GM18861 (cell line): ENCODE results near the gene DENND5A.
"Not testable (repeated sequence)": the region's sequence is repeated elsewhere in the genome, so short reads cannot be mapped to it uniquely, and the experiment has no call there.

Experiments used
- ATAC-seq: cut with Tn5 transposase; IDR thresholded peaks from one replicate; pipeline ENCODE4 v1.9.1; 2021; ENCODE audit not compliant: unreplicated experiment

Gene DENND5A

DNA sequence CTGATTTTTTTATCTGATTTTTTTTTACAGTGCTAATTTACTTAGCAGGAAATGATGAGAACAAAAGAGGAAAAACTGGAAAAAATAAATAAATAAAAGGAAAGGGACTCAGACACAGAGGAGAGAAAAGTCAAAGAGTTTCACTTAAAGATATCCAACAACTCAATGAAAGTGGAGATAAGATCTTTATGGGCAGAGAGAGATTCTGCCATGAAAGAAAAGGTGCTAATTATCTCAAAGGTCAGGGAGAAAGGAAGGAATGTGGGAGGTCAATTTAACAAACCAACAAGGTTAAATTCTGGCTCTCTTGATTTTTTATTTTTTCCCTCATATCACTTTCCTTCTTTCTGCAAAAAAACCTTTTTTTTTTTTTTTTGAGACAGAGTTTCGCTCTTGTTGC, 86.0 kb downstream of the DENND5A start:
- ATAC-seq = no peak

DNA sequence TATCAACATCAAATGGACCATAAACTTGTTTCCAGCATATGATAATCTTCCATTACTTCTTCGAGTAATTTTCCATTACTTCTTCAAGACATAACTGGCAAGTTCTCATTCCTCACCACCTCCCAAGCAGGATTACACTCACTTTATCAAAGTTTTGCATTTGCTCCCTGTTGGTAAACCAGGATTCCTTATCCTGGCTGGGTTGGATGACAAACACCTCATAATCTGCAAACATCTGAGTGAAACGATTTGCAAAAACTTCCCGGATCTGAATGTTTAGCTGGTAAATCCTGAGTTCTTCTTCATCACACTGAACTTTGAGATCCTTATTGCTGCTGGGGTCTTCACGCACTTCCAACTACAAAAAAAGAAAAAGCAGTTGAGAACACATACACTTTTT, 86.4 kb downstream of the DENND5A start:
- ATAC-seq = no peak

DNA sequence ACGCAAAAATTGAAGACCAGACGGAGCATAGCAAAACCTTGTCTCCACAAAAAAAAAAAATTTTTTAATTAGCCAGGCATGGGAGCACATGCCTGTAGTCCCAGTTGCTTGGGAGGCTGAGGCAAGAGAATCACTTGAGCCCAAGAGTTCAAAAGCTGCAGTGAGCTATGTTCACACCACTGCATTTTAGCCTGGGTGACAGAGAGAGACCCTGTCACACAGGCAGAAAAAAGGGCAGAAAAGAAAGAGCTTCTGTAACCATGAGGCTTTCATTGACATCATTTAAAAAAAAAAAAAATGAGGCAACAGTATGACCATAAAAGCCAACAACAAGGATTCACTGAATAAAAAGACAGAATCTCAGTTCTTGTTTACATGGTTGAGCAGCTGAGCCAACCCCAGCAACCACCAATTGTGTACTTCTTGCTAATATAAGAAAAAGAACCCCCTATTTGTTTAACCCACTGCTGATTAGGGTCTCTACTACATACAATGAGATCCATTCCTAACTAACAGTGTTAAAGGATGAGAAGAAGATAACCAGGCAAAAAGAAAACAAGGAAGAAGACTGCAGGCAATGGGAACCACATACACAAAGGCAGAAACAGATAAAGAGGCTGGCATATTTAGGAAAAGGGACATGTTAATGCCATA, 87.6 kb downstream of the DENND5A start:
- ATAC-seq = no peak

DNA sequence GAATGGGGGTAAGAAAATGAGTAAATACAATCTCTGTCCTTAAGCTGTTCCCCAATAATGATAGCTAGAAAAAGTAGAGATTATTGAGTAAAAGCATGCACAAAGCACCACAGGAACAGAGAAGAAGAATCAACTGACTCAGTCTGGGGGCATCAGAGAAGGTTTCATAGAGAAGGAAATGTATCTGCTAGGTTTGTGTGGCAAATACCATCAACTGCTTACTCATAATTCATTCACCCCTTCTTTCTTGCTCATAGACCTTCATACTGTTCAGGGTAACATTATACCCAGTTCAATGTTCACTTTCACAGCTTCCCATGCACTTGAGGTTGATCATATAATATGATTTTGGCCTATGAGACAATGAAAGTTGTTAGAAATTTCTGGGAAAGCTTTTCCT, 88.6 kb downstream of the DENND5A start:
- no peak for ATAC-seq

DNA sequence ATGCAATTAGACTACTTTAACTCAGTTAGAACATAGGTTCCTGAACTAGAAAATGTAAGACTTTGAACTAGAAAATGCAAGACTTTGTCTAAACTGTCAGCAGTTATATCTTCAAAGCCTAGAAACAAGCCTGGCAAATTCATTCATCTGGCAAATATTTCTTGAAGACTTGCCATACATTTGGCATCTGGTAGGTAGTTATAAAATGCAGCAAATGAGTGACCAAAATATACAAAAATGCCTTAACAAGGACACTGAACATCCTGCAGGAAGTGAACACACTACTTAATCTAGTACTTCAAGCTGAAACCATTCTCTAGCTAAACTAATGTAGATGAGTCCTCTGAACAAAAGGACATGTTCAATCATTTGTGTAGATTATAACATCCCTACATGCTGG, 89.0 kb downstream of the DENND5A start:
- ATAC-seq = no peak

DNA sequence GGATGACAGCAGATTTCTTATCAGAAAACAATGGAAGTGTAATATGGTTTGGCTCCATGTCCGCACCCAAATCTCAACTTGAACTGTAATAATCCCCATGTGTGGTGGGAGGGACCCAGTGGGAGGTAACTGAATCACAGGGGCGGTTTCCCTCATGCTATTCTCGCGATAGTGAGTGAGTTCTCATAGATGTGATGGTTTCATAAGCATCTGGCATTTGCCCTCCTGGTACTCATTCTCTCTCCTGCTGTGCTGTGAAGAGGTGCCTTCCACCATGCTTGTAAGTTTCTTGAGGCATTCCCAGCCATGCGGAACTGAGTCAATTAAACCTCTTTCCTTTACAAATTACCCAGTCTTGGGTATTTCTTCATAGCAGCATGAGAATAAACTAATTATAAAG, 92.8 kb downstream of the DENND5A start:
- ATAC-seq = no peak

DNA sequence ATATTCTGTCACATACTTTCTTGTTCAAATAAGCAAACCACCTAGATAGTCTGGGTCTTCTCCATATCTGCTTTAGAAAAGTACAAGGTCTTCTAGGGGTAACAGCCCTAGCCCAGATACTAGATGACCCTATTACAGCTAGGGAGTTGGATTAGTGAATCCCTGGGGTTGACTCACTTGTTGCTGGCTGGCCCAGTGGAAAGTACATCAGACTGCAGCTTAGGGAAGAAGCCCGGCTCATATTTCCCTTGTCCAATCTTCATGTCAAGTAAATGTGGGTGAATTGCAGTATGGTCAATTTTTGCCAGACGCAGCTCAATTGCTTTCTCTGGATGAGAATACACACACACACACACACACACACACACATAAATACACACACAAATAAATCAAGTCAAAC, 94.7 kb downstream of the DENND5A start:
- no peak for ATAC-seq

DNA sequence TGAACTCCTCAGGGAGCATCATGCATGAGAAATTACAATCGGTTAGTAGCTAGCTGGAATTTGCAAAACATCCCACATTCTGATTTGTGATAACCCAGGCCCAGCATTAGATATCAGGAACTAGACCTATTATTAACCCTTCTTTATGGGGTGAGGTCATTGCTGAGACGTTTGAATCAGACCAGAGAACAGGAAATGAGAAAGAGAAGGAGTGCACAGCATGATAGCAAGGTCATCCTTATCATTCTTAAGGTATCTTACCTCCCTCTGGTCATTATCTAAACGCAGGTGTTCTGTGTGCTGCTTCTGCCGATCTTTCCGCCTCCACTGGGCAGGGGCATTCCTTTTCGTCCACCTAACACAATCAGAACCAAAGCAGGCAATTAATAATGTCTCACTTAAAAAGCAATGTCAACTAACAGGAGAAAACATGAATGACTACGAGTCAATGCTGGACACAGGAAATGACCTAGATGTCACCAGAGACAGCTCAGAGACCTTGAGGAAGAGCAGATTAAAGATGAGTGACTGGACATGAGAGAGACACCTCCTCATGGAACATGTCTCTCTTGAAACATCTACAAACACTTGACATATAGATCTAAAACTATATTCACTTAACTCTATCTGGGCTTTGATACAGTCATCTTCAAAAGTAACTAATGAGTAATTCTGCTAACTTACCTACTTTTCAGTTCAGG, 95.4 kb downstream of the DENND5A start:
- ATAC-seq = no peak

DNA sequence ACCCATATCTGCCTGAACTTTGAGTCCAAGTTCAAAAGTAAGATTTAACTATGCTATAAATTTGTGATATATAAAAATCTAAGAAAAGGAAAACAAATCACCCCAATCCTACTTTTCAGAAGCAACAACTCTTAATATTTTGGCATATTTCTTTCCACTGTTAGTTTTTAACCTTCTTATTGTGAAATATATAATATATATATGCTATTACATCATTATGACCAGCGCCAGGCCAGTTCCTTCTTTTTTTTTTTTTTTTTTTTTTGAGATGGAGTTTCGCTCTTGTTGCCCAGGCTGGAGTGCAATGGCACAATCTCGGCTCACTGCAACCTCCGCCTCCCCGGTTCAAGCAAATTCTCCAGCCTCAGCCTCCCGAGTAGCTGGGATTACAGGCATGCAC, 103.2 kb downstream of the DENND5A start:
- not testable (repeated sequence) for ATAC-seq

DNA sequence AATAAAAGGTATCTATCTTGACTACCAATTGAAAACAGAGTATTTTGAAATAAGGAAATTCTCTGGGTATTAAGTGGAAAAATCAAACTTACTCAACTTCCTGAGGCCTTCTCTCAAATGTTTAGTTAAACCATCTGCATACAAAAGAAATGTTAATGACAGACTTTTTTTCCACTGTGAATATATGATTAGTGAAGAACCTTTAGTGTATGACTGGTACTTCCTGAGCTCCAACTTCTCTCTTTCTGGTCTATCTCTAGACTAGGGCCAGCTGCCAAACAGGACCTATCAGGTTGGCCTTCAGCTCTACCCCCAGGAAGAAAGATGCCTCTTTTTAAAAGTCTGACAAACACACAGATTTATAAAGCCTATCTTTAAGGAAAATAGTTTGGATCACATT, 105.0 kb downstream of the DENND5A start:
- ATAC-seq = no peak

DNA sequence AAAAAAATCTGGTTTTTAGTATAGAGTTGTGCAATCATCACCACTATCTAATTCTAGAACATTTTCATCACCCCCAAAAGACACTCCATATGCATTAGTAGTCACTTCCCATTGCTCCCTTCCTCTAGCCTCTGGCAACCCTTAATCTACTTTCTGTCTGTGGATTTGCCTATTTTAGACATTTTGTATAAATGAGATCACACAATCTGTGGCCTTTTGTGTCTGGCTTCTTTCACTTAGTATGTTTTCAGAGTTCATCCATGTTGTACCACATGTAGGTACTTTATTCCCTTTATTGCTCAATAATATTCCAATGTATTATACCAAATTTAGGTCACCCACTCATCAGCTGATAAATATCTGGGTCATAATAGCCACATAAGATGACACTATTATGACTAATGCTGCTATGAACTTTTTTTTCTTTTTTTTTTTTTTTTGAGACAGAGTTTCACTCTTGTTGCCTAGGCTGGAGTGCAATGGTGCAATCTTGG, 106.2 kb downstream of the DENND5A start:
- no peak for ATAC-seq

DNA sequence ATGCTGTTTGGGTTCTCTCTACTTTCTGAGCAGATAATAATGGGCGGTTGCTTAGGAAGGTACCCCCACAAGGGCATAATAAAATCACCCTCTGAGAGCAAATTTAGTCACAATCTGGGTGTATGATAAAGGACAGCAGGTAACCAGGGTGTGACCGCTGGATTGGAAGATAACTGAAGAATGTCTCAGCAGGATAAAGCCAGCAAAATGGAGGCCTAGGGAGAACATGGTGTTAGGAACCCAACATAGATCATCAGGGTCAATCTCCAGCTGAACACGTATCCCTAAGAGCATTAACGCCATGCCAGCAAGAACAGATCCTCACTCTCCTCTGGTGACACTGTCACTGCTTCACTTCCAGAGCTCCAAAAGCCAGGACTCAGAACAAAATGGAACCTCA, 109.2 kb downstream of the DENND5A start:
- ATAC-seq = no peak

DNA sequence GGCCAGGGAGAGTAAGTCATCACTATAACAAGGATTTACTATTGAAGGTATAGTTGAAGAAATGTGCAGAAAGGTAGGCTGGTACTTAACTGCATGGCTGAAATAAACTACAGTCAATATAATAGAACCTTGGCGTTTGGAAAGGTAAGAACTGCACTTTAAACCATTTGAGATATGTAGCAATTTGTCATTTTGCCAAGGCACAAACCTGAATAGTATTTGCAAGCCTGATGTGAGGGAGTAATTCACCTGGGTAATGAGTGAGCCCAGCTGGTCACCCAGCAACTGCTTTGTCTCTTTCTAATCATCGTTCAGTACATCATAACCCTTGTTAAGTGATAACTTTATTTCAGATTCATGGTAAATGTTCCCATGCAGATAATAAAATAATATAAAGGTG, 111.5 kb downstream of the DENND5A start:
- ATAC-seq = no peak

DNA sequence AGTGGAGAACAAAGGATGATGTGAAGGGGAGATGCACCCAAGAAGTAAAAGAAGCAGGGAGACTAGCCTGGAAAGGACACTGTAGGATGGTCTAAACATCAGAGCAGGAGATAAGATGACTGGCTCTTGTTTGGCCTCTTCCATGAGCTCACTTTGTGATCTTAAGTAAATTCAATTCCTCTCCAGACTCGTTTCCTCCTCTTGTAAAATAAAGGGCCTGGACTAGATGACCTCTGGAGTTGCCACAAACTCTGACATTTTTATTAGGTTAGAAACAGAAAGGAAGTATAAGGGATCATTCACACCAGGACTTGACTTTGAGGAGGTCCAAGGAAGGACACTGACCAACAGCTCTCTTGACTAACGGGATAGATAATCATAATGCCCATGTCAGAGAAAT, 113.5 kb downstream of the DENND5A start:
- no peak for ATAC-seq

DNA sequence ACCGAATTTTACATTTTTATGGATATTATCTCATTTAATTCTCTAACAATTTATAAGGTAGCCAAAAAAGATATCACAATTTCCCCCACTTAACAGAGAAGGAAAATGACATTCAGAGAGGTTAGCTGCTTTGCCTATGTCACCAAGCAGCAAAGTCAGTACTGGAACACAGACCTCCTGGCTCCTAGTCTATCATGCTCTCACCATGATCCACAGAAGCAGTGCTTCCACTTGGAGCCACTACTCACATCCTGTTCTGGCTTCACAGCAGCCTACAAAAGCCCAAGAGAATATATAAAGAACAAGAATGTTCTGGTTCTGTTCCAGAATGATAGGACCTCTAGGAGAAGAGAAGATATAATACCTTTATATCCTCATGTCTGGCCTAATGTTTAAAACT, 114.2 kb downstream of the DENND5A start:
- ATAC-seq = no peak

DNA sequence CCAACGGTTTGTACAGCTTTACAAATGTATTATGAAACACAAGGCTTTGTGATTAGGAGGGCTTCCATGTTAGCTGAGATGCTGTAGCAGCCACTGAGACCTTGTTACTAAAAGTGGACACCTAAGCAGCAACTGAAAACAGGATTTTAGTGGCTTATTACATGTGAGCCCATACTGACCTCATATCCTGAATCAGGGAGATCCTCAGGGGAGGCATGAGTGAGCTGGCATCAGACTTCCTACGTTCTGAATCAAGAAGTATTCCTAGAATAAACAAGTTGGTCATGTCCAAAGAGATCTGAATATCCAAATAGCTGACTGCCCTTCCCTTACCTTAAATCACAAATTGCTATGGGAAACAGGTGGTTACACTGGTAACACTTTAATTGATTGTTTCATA, 114.6 kb downstream of the DENND5A start:
- ATAC-seq = no peak

DNA sequence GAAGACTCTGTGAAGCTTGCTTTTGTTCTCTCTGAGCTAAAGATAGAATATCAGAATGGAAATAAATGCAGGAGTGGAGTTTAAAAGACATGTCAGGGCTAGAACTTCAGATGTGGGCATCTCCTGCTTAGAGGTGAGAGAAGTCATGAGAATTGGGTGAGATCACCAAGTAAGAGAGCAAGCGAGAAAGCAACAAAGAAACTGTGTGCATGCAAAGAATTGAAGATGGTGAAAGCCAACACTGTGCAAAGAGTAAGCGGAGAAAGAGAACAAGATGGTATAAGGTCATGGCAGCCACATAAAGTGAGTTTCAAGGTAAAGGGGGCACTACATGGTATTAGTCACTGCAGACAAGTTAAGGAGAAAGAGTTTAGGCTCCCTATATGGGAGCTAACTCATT, 116.4 kb downstream of the DENND5A start:
- ATAC-seq = no peak

DNA sequence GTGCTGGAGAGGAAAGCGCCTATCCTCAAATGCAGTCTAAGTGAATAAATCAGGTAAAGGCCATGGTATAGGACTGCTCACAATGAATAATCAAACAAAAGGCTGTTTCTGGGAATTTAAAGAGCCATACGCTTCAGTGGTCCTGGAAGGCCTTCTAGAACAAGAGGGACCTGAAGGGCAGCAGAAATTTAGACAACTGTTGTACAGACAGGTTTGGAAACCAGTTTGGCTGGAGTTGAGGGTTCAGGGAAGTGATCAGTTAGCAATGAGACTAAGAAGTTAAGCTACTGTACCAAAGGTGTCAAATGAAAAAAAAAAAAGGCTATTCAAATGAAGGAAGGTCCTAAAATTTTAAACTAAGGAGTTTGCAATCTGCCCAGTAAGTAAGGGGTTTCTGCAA, 117.1 kb downstream of the DENND5A start:
- ATAC-seq = no peak

DNA sequence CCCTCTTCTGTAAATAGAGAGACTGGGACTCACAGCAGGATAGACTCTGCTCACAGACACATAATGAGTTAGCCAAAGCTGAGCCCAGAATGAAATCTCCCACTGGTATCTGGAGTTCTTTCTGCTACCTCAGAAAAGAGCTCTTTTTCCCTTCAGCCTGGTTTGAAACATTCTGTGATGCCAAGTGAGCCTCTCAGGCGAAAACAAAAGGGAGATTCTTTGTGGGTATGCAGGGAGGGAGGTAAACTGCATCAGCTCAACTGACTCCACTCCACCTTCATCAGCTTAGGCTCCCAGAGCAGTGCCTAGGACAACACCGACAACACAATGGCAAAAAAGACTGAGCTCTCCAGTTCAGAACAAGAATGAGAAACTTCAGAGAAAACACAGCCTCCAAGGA, 118.7 kb downstream of the DENND5A start:
- ATAC-seq = no peak

DNA sequence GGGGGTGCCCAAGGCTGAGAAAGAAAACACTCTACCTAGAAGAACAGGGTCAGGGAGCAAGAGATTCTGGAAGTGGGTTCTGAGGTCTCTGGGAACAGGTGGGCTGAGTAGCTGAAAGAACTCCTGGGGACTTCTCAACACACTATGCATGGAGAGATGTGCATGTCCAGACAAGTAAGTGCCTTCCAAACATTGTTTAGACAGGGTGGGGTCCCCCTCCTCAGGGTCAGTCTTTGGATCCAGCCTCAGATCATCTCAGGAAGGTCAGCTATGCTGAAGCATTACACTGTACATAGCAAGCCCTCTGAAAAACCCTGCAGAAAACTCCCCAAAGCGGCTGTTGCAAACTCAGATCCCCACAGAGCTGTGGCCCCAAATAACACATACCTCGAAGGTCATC, 119.9 kb downstream of the DENND5A start:
- no peak for ATAC-seq

DNA sequence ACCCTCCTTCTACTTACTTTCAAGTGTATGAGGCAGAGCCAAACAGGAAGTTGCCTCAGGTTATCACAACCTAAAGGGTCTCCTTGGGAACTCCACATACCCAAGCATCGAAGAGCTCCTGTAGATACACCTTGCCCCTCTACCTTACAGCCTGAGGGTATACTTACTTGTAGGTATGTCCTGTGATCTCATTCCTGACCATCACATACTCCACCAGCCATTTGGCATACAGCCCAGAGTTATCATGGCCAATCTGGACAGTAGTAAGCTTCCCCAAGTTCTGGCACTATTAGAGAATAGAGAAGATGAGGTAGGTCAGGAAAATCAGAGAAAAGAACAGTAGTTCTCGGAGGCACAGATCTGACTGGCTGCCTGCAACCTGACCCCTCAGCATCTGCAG, 120.3 kb downstream of the DENND5A start:
- ATAC-seq = no peak

DNA sequence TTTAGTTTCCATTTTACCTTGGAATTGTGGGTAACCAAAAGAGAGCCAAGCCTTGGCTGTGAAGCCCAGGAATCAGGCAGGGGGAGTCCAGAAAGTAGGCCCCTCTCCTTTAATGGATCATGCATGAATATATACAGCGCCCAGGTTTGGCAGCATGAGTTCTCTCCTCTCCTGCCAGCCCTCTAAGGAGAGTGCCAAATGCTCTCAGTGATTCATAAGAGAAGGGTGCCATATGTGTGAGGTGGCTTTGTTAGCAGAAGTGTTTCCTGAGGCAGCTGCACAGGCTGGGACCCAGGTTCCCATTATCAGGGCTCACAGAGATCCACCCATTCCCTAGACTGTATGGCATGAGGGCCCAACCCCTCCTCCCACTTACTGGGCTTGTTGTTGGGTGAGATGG, 121.4 kb downstream of the DENND5A start:
- ATAC-seq = no peak

DNA sequence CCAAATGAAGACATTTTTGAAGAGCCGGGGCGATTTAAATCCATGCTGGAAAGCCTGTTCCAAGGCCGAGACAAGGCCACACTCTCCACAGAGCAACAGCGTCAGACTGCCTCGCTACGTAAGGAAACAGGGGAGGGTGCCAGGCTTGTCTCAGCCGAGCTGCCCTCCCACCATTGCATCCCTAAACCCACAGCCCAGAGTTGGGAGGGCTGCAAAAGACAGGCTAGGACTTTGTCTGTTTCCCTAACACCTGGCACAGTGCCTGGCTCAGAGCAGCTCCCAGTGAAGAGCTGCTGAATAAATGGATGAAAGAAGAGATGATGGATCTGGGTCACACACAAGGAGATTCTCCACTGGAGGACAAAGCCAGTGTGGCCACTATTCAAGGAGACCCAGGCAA, 122.4 kb downstream of the DENND5A start:
- no peak for ATAC-seq
